Astrocyte (in vitro differentiated cells and primary cell): ENCODE results near the gene IL19. TPM values are rescaled to one million over a fixed set of nuclear protein-coding genes. Genes with fewer than 3 reads are reported as not detected.

Experiments used
- DNase-seq: peaks from one replicate; pipeline ENCODE4 v3.0.0-alpha.2; 2010; ENCODE audit warnings: low read depth
- FAIRE-seq: peaks from 2 replicates; lab custom pipeline; 2011; peaks lifted over from hg19 to GRCh38; lab: Jason Lieb, UNC
- H2AFZ ChIP-seq: 2 replicates; pipeline ENCODE4 v1.6.0; 2012; ENCODE audit warnings: low read depth, low read length, inconsistent platforms
- H3K27ac ChIP-seq: 2 replicates; pipeline ENCODE4 v1.5.1; 2011; ENCODE audit warnings: low read depth, low read length, inconsistent platforms
- H3K27me3 ChIP-seq: 2 replicates; pipeline ENCODE4 v1.6.0; 2011; ENCODE audit warnings: low read length, inconsistent platforms; ENCODE audit not compliant: insufficient read depth
- H3K36me3 ChIP-seq: 2 replicates; pipeline ENCODE4 v1.5.1; 2011; ENCODE audit warnings: low read length, inconsistent platforms; ENCODE audit not compliant: insufficient read depth
- H3K4me1 ChIP-seq: 2 replicates; pipeline ENCODE4 v1.5.1; 2011; ENCODE audit warnings: low read length, inconsistent platforms; ENCODE audit not compliant: insufficient read depth
- H3K4me2 ChIP-seq: 2 replicates; pipeline ENCODE4 v1.6.0; 2012; ENCODE audit warnings: low read length, inconsistent platforms
- H3K4me3 ChIP-seq: 2 replicates; pipeline ENCODE4 v1.5.1; 2011; ENCODE audit warnings: low read depth, mild to moderate bottlenecking, low read length, inconsistent platforms; ENCODE audit not compliant: insufficient read depth
- H3K79me2 ChIP-seq: 2 replicates; pipeline ENCODE4 v1.6.0; 2012; ENCODE audit warnings: mild to moderate bottlenecking, low read length, inconsistent platforms; ENCODE audit not compliant: insufficient read depth
- H3K9ac ChIP-seq: 2 replicates; pipeline ENCODE4 v1.6.0; 2012; ENCODE audit warnings: mild to moderate bottlenecking, low read length, inconsistent platforms
- H3K9me3 ChIP-seq: 2 replicates; pipeline ENCODE4 v1.5.1; 2012; ENCODE audit warnings: low read depth, mild to moderate bottlenecking, low read length, inconsistent platforms; ENCODE audit not compliant: insufficient read depth
- H4K20me1 ChIP-seq: 2 replicates; pipeline ENCODE4 v1.6.0; 2012; ENCODE audit warnings: low read length, inconsistent platforms; ENCODE audit not compliant: insufficient read depth
- H3K27ac Mint-ChIP-seq: one replicate; pipeline ENCODE4 v1.8.0; 2021; ENCODE audit warnings: mild to moderate bottlenecking, mixed read lengths; ENCODE audit not compliant: unreplicated experiment
- H3K27me3 Mint-ChIP-seq: one replicate; pipeline ENCODE4 v1.8.0; 2021; ENCODE audit warnings: low read depth, mixed read lengths; ENCODE audit not compliant: unreplicated experiment
- H3K36me3 Mint-ChIP-seq: one replicate; pipeline ENCODE4 v1.8.0; 2021; ENCODE audit warnings: low read depth, mixed read lengths; ENCODE audit not compliant: unreplicated experiment
- H3K4me1 Mint-ChIP-seq: one replicate; pipeline ENCODE4 v1.8.0; 2021; ENCODE audit warnings: low read depth, mixed read lengths; ENCODE audit not compliant: unreplicated experiment
- H3K4me3 Mint-ChIP-seq: one replicate; pipeline ENCODE4 v1.8.0; 2021; ENCODE audit warnings: mild to moderate bottlenecking, moderate library complexity, mixed read lengths; ENCODE audit not compliant: unreplicated experiment
- H3K9me3 Mint-ChIP-seq: one replicate; pipeline ENCODE4 v1.8.0; 2021; ENCODE audit warnings: mild to moderate bottlenecking, mixed read lengths; ENCODE audit not compliant: unreplicated experiment
- EZH2 ChIP-seq: IDR thresholded peaks from 2 replicates; pipeline ENCODE4 v1.6.1; 2012; ENCODE audit warnings: mild to moderate bottlenecking, low read length, inconsistent platforms; ENCODE audit not compliant: insufficient read depth
- total RNA-seq: library from RNA; stranded (reverse); gene quantifications from 2 replicates; pipeline ENCODE4 v1.2.1, GENCODE V29; 2021
- TF ChIP-seq, protein P1 (sequence below): IDR thresholded peaks from 2 replicates; pipeline ENCODE4 v1.5.1; 2011; ENCODE audit warnings: low read depth, mild to moderate bottlenecking, inconsistent platforms, low read length, moderate library complexity; ENCODE audit not compliant: insufficient read depth

IL19 gene
- total RNA-seq, 1 donor from 2014 or later = 0.23 TPM

DNA sequence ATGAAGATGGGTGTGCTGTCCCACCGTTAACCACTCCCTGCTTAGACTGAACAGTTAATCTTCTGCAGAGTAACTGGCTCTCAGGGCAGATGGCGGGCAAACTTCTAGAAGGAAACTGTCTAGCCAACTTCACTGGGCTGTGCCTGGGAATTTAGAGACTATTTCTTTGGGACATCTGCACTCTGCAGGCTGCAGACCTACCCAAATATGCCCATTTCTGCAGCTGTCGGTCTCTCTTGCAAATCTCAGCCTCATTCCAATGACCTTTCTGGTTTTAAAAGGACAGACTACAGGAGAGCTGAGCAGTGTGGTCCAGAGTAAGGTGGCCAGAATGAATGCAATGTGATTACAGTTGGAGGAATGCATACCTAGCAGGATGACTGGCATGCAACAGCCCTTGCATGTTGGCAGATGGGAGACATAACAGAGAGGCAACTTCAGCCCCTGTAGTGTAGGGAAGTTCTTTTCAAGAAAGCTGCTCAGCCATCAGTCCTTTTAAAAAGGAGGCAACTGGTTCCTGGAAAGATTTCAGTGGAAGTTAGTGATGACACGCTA lies 68.5 kb downstream of the IL19 start:
- no peaks in the 10 kb centered on the region for H3K36me3 ChIP-seq
- peaks cover 9% of the 10 kb centered on the region for H3K27me3 ChIP-seq
- H3K27ac ChIP-seq = no peak overlapping the region
- H3K79me2 ChIP-seq = no peaks in the 10 kb centered on the region
- H3K4me3 ChIP-seq = no peak overlapping the region
- TF ChIP-seq EZH2 = no peak
- TF ChIP-seq, protein P1, sequence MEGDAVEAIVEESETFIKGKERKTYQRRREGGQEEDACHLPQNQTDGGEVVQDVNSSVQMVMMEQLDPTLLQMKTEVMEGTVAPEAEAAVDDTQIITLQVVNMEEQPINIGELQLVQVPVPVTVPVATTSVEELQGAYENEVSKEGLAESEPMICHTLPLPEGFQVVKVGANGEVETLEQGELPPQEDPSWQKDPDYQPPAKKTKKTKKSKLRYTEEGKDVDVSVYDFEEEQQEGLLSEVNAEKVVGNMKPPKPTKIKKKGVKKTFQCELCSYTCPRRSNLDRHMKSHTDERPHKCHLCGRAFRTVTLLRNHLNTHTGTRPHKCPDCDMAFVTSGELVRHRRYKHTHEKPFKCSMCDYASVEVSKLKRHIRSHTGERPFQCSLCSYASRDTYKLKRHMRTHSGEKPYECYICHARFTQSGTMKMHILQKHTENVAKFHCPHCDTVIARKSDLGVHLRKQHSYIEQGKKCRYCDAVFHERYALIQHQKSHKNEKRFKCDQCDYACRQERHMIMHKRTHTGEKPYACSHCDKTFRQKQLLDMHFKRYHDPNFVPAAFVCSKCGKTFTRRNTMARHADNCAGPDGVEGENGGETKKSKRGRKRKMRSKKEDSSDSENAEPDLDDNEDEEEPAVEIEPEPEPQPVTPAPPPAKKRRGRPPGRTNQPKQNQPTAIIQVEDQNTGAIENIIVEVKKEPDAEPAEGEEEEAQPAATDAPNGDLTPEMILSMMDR = no peak
- peak overlapping the region; percentile 96 for H3K27ac Mint-ChIP-seq
- H3K4me1 Mint-ChIP-seq = peaks cover 43% of the 10 kb centered on the region
- no peaks in the 10 kb centered on the region for H3K36me3 Mint-ChIP-seq
- peak overlapping the region; percentile 59 for H3K4me2 ChIP-seq
- no peaks in the 10 kb centered on the region for H4K20me1 ChIP-seq
- no peak overlapping the region for H3K9ac ChIP-seq
- peaks cover 1% of the 10 kb centered on the region for H3K27me3 Mint-ChIP-seq
- no peak overlapping the region for H2AFZ ChIP-seq
- H3K9me3 Mint-ChIP-seq = no peaks in the 10 kb centered on the region
- H3K9me3 ChIP-seq = no peaks in the 10 kb centered on the region
- H3K4me3 Mint-ChIP-seq = no peak overlapping the region
- FAIRE-seq (peak; percentile 29), DNase-seq (peak; percentile 30)
- H3K4me1 ChIP-seq = peaks cover 16% of the 10 kb centered on the region

DNA sequence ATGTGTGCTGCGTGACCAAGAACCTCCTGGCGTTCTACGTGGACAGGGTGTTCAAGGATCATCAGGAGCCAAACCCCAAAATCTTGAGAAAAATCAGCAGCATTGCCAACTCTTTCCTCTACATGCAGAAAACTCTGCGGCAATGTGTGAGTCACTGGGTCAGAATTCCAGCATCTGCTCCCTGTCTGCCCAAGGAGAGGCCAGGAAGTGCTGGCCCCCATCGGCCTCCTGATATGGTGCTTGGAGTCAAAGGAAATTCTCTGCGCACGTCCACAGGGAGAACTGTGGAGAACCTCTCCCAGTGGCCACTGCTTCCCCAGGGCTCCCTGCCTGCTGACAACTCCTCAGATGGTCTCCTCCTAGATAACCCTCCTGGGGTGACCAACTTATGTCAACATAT lies 69.3 kb downstream of the IL19 start:
- Histone ChIP-seq H3K27ac (no peak overlapping the region), H3K4me2 (peak overlapping the region; percentile 59), H3K79me2 (no peaks in the 10 kb centered on the region), H3K36me3 (no peaks in the 10 kb centered on the region), H3K9me3 (no peaks in the 10 kb centered on the region), H3K9ac (no peak overlapping the region), H2AFZ (no peak overlapping the region), H3K4me3 (no peak overlapping the region), H4K20me1 (no peaks in the 10 kb centered on the region), H3K27me3 (peaks cover 7% of the 10 kb centered on the region), H3K4me1 (peaks cover 16% of the 10 kb centered on the region)
- peak overlapping the region; percentile 96 for H3K27ac Mint-ChIP-seq
- H3K4me1 Mint-ChIP-seq = peaks cover 36% of the 10 kb centered on the region
- TF ChIP-seq, protein P1 = no peak
- no peak for TF ChIP-seq EZH2
- H3K27me3 Mint-ChIP-seq = no peaks in the 10 kb centered on the region
- FAIRE-seq (peak; percentile 72), DNase-seq (peak; percentile 83)
- H3K4me3 Mint-ChIP-seq = peak overlapping the region; percentile 47
- no peaks in the 10 kb centered on the region for H3K36me3 Mint-ChIP-seq
- no peaks in the 10 kb centered on the region for H3K9me3 Mint-ChIP-seq

DNA sequence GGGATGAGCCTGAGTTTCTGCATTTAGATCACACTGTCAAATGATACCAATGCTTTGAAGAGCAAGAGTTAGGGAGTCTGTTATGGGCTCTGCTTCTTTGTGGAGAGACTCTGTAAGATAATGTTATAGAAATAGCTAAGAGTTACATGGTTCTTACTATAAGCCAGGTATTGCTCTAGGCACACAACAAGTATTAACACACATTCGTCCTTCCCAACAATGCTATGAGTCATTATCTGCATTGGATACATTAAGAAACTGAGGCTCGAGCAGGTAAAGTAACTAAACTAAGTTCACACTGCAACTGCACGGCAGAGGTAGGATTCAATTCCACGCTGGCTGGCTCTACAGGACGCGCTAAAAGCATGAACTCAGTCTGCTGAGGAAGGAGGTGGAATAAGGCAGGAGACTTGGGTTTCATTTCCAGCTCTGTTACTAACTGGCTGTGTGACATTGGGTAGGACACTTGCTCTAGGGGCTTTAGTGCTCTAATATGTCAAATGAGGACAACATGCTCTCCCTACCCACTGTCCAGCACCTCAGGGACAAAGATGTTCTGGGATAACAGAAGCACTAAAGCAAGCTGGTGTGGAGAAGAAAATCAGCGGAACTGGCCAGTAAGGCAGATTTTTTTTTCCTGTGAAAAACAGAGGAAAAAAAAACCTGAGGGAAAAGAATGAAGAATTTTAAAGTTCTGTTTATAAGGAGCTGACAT lies 71.2 kb downstream of the IL19 start:
- no peak overlapping the region for H3K27ac Mint-ChIP-seq
- no peak for DNase-seq
- TF ChIP-seq, protein P1 = no peak
- Histone ChIP-seq H2AFZ (no peak overlapping the region), H3K36me3 (no peaks in the 10 kb centered on the region), H3K27me3 (no peaks in the 10 kb centered on the region), H3K4me1 (peaks cover 16% of the 10 kb centered on the region), H3K9me3 (no peaks in the 10 kb centered on the region), H3K4me2 (no peak overlapping the region), H4K20me1 (no peaks in the 10 kb centered on the region), H3K9ac (no peak overlapping the region), H3K4me3 (no peak overlapping the region), H3K27ac (no peak overlapping the region), H3K79me2 (no peaks in the 10 kb centered on the region)
- peaks cover 30% of the 10 kb centered on the region for H3K4me1 Mint-ChIP-seq
- H3K27me3 Mint-ChIP-seq = peaks cover 3% of the 10 kb centered on the region
- FAIRE-seq = no peak
- no peak overlapping the region for H3K4me3 Mint-ChIP-seq
- no peaks in the 10 kb centered on the region for H3K36me3 Mint-ChIP-seq
- no peaks in the 10 kb centered on the region for H3K9me3 Mint-ChIP-seq
